Prostate gland (tissue), 2 donors: ENCODE results near the gene ULK4.

ENCODE experiments used
- CTCF ChIP-seq, 4 experiments: fragments of 200-600 bp in 2 of 4; fragments of 450-650 bp in 2 of 4; sonication (generic) in 2 of 4; IDR thresholded peaks; 1 replicate in 3 of 4; 2 replicates in 1 of 4; pipeline ENCODE4 v1.5.1; 2016 to 2019; ENCODE audit warnings: antibody characterized with exemption in 4 of 4, mild to moderate bottlenecking in 2 of 4, moderate library complexity in 2 of 4
- POLR2A ChIP-seq: fragments of 450-650 bp; IDR thresholded peaks from one replicate; pipeline ENCODE4 v1.6.1; 2016; ENCODE audit warnings: antibody characterized with exemption, mild to moderate bottlenecking
- POLR2AphosphoS5 ChIP-seq: sonication (generic); formaldehyde crosslinking; IDR thresholded peaks from one replicate; pipeline ENCODE4 v1.6.1; 2017; ENCODE audit warnings: antibody characterized with exemption

- TF ChIP-seq CTCF (IDR thresholded peaks at IDR 0.05) (no peak), POLR2A (no peak), POLR2AphosphoS5 (no peak)
These were observed 10.9 kb upstream of the ULK4 start for GRCh38 chr3:41972802-41973201.
